H1 (cell line): Measurements from ENCODE around the gene KRTAP5-6. TPM values are rescaled to one million over a fixed set of nuclear protein-coding genes. Genes with fewer than 3 reads are reported as not detected.

Experiments used
- EP300 ChIP-seq, 2 experiments: IDR thresholded peaks; 1 replicate in 1 of 2; 2 replicates in 1 of 2; pipeline ENCODE4 v1.6.1; 2011 to 2012; ENCODE audit warnings: low read depth in 2 of 2, low read length in 2 of 2, mild to moderate bottlenecking in 2 of 2, borderline replicate concordance in 1 of 2, inconsistent platforms in 1 of 2, moderate library complexity in 1 of 2
- HDAC6 ChIP-seq: IDR thresholded peaks from one replicate; pipeline ENCODE4 v1.7.1; 2012; ENCODE audit warnings: low read depth, mild to moderate bottlenecking, inconsistent platforms, low read length, moderate library complexity
- polyA plus RNA-seq, 7 experiments: library from polyadenylated mRNA; depleted of rRNA in 3 of 7; stranded (reverse) in 5 of 7; unstranded in 2 of 7; fragments of >200 nt in 5 of 7; fragments of 200-250 nt in 2 of 7; gene quantifications; 1 replicate in 5 of 7; 2 replicates in 1 of 7; 4 replicates in 1 of 7; pipeline versions ENCODE4 v1.2.1 to v1.2.3, GENCODE V29; 2011 to 2013; ENCODE audit warnings: missing spikeins in 2 of 7, mixed read lengths in 2 of 7
- total RNA-seq: library from RNA; stranded (reverse); fragmentation: NEBNext Ultra II Directional; extraction: Animal tissue kit (Norgen Biotek cat#: 25700); gene quantifications from 2 replicates; pipeline ENCODE4 v1.2.1, GENCODE V29; 2021
- TF ChIP-seq, protein P1 (sequence below): IDR thresholded peaks from 2 replicates; pipeline ENCODE4 v1.6.1; 2012; ENCODE audit warnings: low read length, inconsistent platforms

KRTAP5-6 gene
- total and polyA plus RNA-seq, 2 of the 8 experiments (the other 6 are each of a cell fraction or from before 2014, with no cell fraction given), result not detected

GRCh38 chr11:1719781-1720180 lies 22.8 kb downstream of the KRTAP5-6 start (continued):
- TF ChIP-seq EP300 (IDR thresholded peaks at IDR 0.05; ENCODE audit: borderline replicate concordance in 1 of 2, low read depth in 2 of 2, low read length in 2 of 2) (no peak), HDAC6 (no peak)
- TF ChIP-seq, protein P1, sequence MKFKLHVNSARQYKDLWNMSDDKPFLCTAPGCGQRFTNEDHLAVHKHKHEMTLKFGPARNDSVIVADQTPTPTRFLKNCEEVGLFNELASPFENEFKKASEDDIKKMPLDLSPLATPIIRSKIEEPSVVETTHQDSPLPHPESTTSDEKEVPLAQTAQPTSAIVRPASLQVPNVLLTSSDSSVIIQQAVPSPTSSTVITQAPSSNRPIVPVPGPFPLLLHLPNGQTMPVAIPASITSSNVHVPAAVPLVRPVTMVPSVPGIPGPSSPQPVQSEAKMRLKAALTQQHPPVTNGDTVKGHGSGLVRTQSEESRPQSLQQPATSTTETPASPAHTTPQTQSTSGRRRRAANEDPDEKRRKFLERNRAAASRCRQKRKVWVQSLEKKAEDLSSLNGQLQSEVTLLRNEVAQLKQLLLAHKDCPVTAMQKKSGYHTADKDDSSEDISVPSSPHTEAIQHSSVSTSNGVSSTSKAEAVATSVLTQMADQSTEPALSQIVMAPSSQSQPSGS, result no peak
- TF ChIP-seq, all 59 proteins: peak for 0
